Epithelial cell of esophagus (primary cell): Measurements from ENCODE around the gene PPARGC1A.

Source experiments
- DNase-seq: peaks from one replicate; pipeline ENCODE4 v3.0.0; 2010; ENCODE audit warnings: low read depth
- H3K4me3 ChIP-seq: 2 replicates; pipeline ENCODE4 v1.5.1; 2011; ENCODE audit warnings: mild to moderate bottlenecking, low read length, control low read depth
- CTCF ChIP-seq: IDR thresholded peaks from 2 replicates; pipeline ENCODE4 v1.5.1; 2011; ENCODE audit warnings: low read depth, mild to moderate bottlenecking, low read length, control low read depth, inconsistent platforms; ENCODE audit not compliant: insufficient read depth; ENCODE audit errors: missing control alignments

The PPARGC1A gene

GRCh38 chr4:23745377-23745776, 144.5 kb downstream of the PPARGC1A start:
- no peak for DNase-seq
- no peak overlapping the region for H3K4me3 ChIP-seq
- TF ChIP-seq CTCF, result no peak
